ENCODE results near the gene MND1. TPM values are rescaled to one million over a fixed set of nuclear protein-coding genes. Genes with fewer than 3 reads are reported as not detected.

MND1 gene
- total and polyA plus RNA-seq, 2 of the 8 experiments (the other 6 are each of a cell fraction or from before 2014, with no cell fraction given): 4.4 to 26.2 TPM

DNA sequence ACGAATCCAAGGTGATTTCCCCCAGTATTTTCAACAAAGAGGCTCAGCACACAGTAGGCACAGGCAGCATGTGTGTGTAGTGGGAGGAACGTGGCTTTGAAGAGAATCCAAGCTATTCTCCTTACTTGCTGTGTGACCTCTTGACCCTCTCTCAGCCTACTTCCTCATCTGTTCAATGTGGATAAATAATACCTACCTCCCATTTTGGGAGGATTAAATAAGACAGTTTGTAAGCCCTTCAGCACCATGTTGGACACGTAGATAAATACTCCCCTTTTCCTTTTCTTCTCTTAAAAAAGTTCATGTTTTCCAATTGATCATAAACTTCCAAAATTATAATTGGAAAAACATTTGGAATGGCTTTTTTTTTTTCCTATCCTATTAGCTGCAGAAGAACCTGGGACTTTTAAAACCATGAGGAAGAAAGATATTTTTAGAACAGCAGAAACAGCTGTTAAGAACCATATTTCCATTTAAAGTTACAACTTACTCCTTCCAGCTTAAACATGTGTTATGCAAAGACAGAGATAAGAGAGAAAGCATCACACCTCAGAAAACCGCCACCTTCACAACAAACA is 65.5 kb downstream of the MND1 start:
- no peak overlapping the region for H3K18ac ChIP-seq (ENCODE audit: extremely low read depth, low read length)
- H3K36me3 ChIP-seq (ENCODE audit: control insufficient read depth in 2 of 4, insufficient read depth in 4 of 4, low read length in 3 of 4): peaks cover 0 to 12% (median 5%) of the 10 kb centered on the region in 4 experiments; a peak in 3 of 8 replicates
- H3K9me3 ChIP-seq (ENCODE audit: insufficient read depth in 2 of 2, low read depth in 1 of 2, low read length in 1 of 2): peaks cover 0 to 3% of the 10 kb centered on the region in 2 experiments; a peak in 2 of 4 replicates
- no peaks in the 10 kb centered on the region for H3K79me2 ChIP-seq (ENCODE audit: control insufficient read depth in 1 of 2, insufficient read depth in 2 of 2, low read length in 2 of 2)
- H4K91ac ChIP-seq (replicated peaks; ENCODE audit: insufficient read length, low read length): no peak overlapping the region
- H3K27me3 ChIP-seq (replicated peaks in 1 of 4; ENCODE audit: control insufficient read depth in 3 of 4, extremely low read depth in 1 of 4, insufficient read depth in 3 of 4, low read length in 3 of 4): no peaks in the 10 kb centered on the region
- ChIA-PET POLR2A (ENCODE audit: partially characterized antibody) (no interaction called here), CTCF (ENCODE audit: partially characterized antibody) (interaction anchor here (0.7 to 1.2 kb wide), 2 partner anchors 20 to 74 kb away, joined by 3 read pairs; no protein-coding TSS in a partner anchor)
- H3K4ac ChIP-seq (replicated peaks; ENCODE audit: insufficient read length, low read depth, low read length): no peak overlapping the region
- no peak overlapping the region for H3K27ac ChIP-seq (ENCODE audit: low read depth, low read length)
- DNase-seq (ENCODE audit: low read depth in 1 of 2, low spot score in 2 of 2) (no peak), FAIRE-seq (no peak)
- no peaks in the 10 kb centered on the region for H3K79me1 ChIP-seq (ENCODE audit: low read depth, low read length)
- H2BK5ac ChIP-seq (ENCODE audit: low read depth, low read length): no peak overlapping the region
- H4K8ac ChIP-seq (ENCODE audit: extremely low read depth, insufficient read depth, low read length): no peak overlapping the region
- H2BK15ac ChIP-seq (ENCODE audit: low read length): no peak overlapping the region
- H4K20me1 ChIP-seq (replicated peaks in 1 of 2; ENCODE audit: control insufficient read depth in 1 of 2, insufficient read depth in 2 of 2, low read length in 2 of 2): no peaks in the 10 kb centered on the region
- no peak overlapping the region for H2BK20ac ChIP-seq (ENCODE audit: low read length)
- no peaks in the 10 kb centered on the region for H3K23me2 ChIP-seq (ENCODE audit: low read depth, low read length)
- H2AFZ ChIP-seq (ENCODE audit: low read length): no peak overlapping the region
- no peak overlapping the region for H3K23ac ChIP-seq (ENCODE audit: insufficient read length)
- H3K4me2 ChIP-seq (ENCODE audit: insufficient read depth in 1 of 2, low read depth in 2 of 2, low read length in 2 of 2): no peak overlapping the region
- 87% methylated on average over 4 of the region's 4 CpGs; no CpG with 5 or more reads in 1 of the 2 experiments for WGBS, 2 experiments (ENCODE audit: extremely low coverage in 1 of 2, insufficient coverage in 1 of 2, insufficient read length in 1 of 2, insufficient replicate concordance in 2 of 2, low coverage in 1 of 2, low lambda C conversion rate in 2 of 2, missing lambda C conversion rate in 1 of 2)
- no peak for TF ChIP-seq JUND (IDR thresholded peaks at IDR 0.05; ENCODE audit: low read length)
- no peak for TF ChIP-seq SIX5 (IDR thresholded peaks at IDR 0.05; ENCODE audit: low read depth, low read length)
- no peak for TF ChIP-seq RFX5 (IDR thresholded peaks at IDR 0.05; ENCODE audit: borderline replicate concordance, low read depth, low read length)
- TF ChIP-seq NRF1 (IDR thresholded peaks at IDR 0.05; ENCODE audit: low read depth, low read length): no peak
- no peak for TF ChIP-seq TBP (IDR thresholded peaks at IDR 0.05; ENCODE audit: low read depth, low read length)
- TF ChIP-seq EGR1 (IDR thresholded peaks at IDR 0.05; ENCODE audit: borderline replicate concordance, low read depth, low read length): no peak
- no peak overlapping the region for H3K9ac ChIP-seq (replicated peaks in 1 of 4; ENCODE audit: extremely low read depth in 1 of 4, low read depth in 3 of 4, low read length in 3 of 4)
- H3K56ac ChIP-seq (replicated peaks; ENCODE audit: insufficient read length, low read depth, low read length): no peak overlapping the region
- no peak overlapping the region for H2AK5ac ChIP-seq (ENCODE audit: low read depth, low read length)
- H3K4me3 ChIP-seq (ENCODE audit: extremely low read depth in 1 of 4, insufficient read depth in 2 of 4, low read depth in 3 of 4, low read length in 4 of 4): no peak overlapping the region
- H4K5ac ChIP-seq (ENCODE audit: insufficient read length, low read depth, low read length): no peak overlapping the region
- no peaks in the 10 kb centered on the region for H3K4me1 ChIP-seq (replicated peaks in 1 of 4; ENCODE audit: control insufficient read depth in 3 of 4, insufficient read depth in 4 of 4, low read length in 3 of 4)
- H3K14ac ChIP-seq (ENCODE audit: insufficient read length): no peak overlapping the region
- H2BK12ac ChIP-seq (ENCODE audit: low read depth, low read length): no peak overlapping the region
- no peak overlapping the region for H2BK120ac ChIP-seq (replicated peaks; ENCODE audit: low read depth, low read length)

All from H1 (cell line).